Retinal pigment epithelial cell (primary cell): Measurements from ENCODE around the gene SLC6A2.

Experiments
- DNase-seq: peaks from one replicate; pipeline ENCODE4 v3.0.0-alpha.2; 2010; ENCODE audit warnings: low read depth
- H3K4me3 ChIP-seq: 2 replicates; pipeline ENCODE4 v1.5.1; 2011; ENCODE audit warnings: mild to moderate bottlenecking, low read length, control low read depth, moderate library complexity
- TF ChIP-seq, protein P1 (sequence below): conservative IDR thresholded peaks from 2 replicates; pipeline ENCODE4 v1.5.1; 2011; ENCODE audit warnings: low read depth, low read length, control low read depth, inconsistent platforms

Gene SLC6A2

DNA sequence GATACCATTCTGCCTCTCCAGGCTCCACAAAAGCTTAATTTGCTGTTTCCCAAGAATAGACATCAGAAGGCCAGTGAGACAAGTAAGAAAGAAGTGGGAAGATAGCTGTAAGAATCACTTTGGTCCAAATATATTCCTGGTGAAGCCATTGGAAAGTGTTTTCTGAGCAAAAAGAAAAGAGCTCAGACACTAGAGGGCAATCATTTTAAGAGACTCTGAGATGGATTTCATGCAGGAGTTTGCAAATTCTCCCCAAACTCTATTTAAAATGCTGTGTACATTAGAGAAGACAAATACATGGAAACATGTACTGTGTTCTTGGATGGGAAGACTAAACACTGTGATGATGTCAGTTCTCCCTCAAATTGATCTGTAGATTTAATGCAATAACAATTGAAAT lies 8.0 kb upstream of the SLC6A2 start:
- H3K4me3 ChIP-seq, result no peak overlapping the region
- TF ChIP-seq, protein P1, sequence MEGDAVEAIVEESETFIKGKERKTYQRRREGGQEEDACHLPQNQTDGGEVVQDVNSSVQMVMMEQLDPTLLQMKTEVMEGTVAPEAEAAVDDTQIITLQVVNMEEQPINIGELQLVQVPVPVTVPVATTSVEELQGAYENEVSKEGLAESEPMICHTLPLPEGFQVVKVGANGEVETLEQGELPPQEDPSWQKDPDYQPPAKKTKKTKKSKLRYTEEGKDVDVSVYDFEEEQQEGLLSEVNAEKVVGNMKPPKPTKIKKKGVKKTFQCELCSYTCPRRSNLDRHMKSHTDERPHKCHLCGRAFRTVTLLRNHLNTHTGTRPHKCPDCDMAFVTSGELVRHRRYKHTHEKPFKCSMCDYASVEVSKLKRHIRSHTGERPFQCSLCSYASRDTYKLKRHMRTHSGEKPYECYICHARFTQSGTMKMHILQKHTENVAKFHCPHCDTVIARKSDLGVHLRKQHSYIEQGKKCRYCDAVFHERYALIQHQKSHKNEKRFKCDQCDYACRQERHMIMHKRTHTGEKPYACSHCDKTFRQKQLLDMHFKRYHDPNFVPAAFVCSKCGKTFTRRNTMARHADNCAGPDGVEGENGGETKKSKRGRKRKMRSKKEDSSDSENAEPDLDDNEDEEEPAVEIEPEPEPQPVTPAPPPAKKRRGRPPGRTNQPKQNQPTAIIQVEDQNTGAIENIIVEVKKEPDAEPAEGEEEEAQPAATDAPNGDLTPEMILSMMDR, result no peak
- no peak for DNase-seq

DNA sequence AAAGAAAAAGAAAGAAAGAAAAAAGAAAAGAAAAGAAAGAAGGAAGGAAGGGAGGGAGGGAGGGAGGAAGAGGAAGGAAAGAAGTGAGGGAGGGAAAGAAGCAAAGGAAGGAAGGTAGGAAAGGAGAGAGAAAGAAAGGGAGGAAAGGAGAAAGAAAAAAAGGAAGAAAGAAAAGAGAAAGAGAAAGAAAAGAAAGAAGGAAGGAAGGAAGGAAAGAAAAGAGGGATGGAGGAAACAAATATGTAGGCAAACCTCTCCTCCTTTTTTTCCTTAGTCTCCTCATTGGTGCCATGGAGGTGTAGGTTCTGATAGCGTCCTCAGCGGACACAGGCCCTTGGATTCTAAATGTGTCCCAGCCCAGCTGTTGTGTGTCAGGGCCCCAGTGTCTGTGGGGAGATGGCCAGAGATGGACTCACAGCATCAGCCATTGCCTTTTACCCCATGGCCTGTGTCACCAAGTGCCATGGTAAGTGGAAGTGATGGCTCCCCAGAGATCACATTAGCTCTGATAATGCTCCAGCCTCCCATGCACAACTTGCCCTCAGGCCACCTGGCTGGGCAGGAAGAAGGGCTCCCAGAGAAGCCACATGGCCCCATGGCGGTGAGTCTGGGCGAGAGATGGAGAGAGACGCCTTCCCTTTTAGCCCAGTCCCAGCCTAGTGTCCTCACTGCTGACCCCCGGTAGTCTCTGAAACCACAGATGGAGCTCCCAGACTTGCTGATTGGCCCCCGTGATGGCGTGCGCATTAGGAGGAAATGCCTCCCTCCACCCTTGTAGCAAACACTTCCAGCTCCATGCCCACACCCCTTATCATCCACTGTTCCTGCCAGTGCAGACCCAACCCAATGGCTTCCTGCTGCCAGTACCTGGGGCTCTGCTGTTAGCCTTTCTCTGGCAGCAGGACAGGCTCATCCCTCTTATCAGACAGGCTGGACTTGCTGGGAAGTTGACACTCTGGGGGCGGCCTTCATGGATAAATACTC lies 3.7 kb upstream of the SLC6A2 start:
- TF ChIP-seq, protein P1, result no peak
- H3K4me3 ChIP-seq, result no peak overlapping the region
- DNase-seq, result no peak

GRCh38 chr16:55653106-55653505 lies 2.7 kb upstream of the SLC6A2 start:
- no peak overlapping the region for H3K4me3 ChIP-seq

DNA sequence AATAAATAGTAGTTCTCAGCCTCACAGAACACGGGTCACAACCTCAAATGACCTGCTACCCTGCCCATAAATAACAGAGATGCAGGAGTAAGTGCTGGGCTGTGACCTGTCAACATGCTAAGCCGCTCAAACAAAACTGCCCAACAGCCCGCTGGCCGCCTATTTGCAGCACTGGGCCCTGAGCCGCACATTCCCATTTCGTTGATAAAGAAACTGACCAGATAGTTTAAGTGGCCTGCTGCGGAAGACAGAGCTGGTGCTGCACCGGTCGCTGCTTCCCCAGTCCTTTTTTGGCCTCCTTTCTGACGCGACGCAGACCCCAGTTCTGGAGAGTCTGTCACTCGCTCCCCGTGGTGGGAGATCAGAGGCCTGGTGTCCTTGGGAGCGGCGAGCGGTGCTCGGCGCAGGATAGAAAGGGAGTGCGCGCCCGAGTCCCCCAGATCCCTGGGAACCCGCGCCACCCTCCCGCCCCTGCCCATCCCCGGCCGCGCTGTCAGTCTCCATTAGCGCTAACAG lies 349 bp upstream of the SLC6A2 start:
- no peak for DNase-seq
- H3K4me3 ChIP-seq, result no peak overlapping the region
- TF ChIP-seq, protein P1, result no peak

More at GRCh38 chr16:55653106-55653505, 2.7 kb upstream of the SLC6A2 start:
- DNase-seq, result no peak
- TF ChIP-seq, protein P1, result no peak

GRCh38 chr16:55656691-55657092 lies 904 bp downstream of the SLC6A2 start:
- DNase-seq, result no peak
- TF ChIP-seq, protein P1, result no peak
- no peak overlapping the region for H3K4me3 ChIP-seq

- TF ChIP-seq, protein P1, result no peak
- no peak overlapping the region for H3K4me3 ChIP-seq
- no peak for DNase-seq
These were observed 1.8 kb downstream of the SLC6A2 start for GRCh38 chr16:55657616-55658015.
